ENCODE results near the gene S1PR3.

GRCh38 chr9:88979021-88979420 is 12.2 kb upstream of the S1PR3 start:
- TF ChIP-seq CTCF (IDR thresholded peaks at IDR 0.05; ENCODE audit: borderline replicate concordance, extremely low read depth, low read length, poor library complexity, severe bottlenecking) (no peak), EZH2 (IDR thresholded peaks at IDR 0.05; ENCODE audit: borderline replicate concordance, low read depth, low read length, severe bottlenecking) (no peak)
